Activated CD4-positive, CD25-positive, alpha-beta regulatory T cell treated with anti-CD3 and anti-CD28 coated beads, Interleukin-2, amount 50 U/mL, for 16 hours (primary cell): Measurements from ENCODE around the gene WDTC1.

ENCODE experiments used
- DNase-seq: peaks from one replicate; pipeline ENCODE4 v3.0.0-alpha.2; 2020; ENCODE audit warnings: low read depth, low spot score

WDTC1 gene

DNA sequence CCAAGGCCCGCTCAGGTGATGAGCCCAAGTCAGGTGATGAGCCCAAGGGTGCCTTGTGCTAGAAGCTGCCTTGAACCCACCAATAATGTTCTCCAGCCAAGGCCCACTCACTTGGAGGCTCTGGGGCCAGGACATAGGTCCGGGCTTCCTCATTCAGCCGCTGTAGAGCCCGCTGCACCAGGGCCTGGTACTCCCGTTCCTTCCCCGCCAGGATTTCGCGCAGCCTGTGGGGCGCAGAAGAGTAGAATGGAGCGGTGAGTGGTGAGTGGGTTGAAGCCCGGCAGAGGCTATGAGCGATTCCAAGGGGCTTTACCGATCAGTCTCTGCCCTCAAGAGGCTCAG is 121.8 kb downstream of the WDTC1 start:
- DNase-seq, result no peak

DNA sequence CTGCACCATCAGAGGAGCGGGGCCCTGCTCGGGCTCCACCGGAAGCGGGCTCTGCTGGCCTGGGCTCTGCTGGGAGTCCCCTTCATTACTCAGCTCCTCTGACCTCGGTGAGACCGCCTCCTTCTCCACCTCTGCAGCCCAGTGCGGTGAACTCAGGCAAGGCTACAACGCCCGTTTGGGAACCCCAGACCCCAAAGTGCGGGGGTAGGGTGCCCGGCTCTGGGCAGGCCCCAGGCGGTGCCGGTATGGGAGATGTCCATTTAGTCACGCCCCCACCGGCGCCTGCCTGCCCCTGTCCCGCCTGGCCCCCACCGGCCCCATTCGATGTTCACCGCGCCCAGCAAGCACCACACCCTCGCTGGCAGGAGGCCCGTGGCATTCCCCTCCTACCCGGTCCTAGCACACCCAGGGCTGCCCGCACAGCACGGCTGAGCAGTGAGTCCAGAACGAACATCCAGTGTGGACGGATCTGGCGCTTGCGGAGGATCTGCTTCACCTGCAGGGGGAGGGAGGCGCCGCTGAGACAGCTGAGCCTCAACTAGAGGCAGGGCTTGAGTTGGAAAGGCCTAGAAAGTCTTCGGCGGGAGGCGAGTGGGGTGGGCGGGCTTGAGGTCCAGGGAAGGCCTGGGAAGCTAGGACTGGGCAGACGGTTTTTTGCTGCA is 122.3 kb downstream of the WDTC1 start:
- DNase-seq, result no peak

- DNase-seq, result peak; percentile 70
Measured at GRCh38 chr1:27357281-27358037, 123.0 kb downstream of the WDTC1 start.
